Heart left ventricle (tissue), 13 donors: Measurements from ENCODE around the gene RUNX3.

Experiments
- POLR2A ChIP-seq, 2 donors: fragments of 450-650 bp; IDR thresholded peaks; one replicate each; pipeline ENCODE4 v1.6.1; 2017; ENCODE audit warnings: antibody characterized with exemption in 2 of 2, mild to moderate bottlenecking in 2 of 2, moderate library complexity in 2 of 2
- TF ChIP-seq, protein P1 (sequence below), 12 donors: fragments of 200-600 bp; sonication (generic) in 4 of 12; IDR thresholded peaks; one replicate each; pipeline versions ENCODE4 v1.5.0 to v1.8.0; 2018 to 2022; ENCODE audit warnings: antibody characterized with exemption in 12 of 12, mild to moderate bottlenecking in 5 of 12
- donor health status: ischemic (EF 13 %, LVEDD 7.1; RV severe dilation, severe dysfunction).
- donor health status: DM: no; HTN: yes; CAD: no.
- donor health status: DM: no; HTN: no; CAD: no.
- donor health status: ischemic (EF 25% LVEDD 6.9; RV normal size, moderate dysfunction).
- donor health status: ischemic (EF 25% LVEDD 5.7; RV mildly dilated, moderate dysfunction).
- donor health status: ischemic (EF 35%, LVEDD 5.7; RV mildly dilated, moderate dysfunction).
- donor health status: nonischemic (EF 11% LVEDD 7.7; RV severe dilation, severe dysfunction).
- donor health status: DM: yes; HTN: yes; CAD: no.
- donor health status: PGD.
- donor health status: ischemic (EF 29% LVEDD 5.4; RV normal size, mild dysfunction).
- donor health status: nonischemic (EF 23%, LVEDD 6.1; RV moderate dilation, normal function).

DNA sequence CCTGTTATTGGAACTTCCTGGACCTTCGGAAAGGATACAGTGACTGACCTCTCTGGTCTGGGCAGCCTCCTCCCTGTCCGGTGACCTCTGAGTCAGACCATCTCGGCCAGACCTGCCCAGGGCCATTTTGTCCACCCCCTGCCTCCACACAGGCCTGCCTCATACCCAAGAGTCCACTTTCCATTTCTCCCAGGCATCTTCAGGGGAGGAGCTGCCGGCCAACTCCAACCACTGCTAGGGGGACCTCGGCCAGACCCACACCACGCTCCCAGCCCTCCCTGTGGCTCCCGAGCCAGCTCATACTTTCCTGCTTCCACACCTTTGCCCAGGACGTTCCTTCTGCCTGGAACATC lies 29.5 kb upstream of the RUNX3 start:
- TF ChIP-seq, protein P1, sequence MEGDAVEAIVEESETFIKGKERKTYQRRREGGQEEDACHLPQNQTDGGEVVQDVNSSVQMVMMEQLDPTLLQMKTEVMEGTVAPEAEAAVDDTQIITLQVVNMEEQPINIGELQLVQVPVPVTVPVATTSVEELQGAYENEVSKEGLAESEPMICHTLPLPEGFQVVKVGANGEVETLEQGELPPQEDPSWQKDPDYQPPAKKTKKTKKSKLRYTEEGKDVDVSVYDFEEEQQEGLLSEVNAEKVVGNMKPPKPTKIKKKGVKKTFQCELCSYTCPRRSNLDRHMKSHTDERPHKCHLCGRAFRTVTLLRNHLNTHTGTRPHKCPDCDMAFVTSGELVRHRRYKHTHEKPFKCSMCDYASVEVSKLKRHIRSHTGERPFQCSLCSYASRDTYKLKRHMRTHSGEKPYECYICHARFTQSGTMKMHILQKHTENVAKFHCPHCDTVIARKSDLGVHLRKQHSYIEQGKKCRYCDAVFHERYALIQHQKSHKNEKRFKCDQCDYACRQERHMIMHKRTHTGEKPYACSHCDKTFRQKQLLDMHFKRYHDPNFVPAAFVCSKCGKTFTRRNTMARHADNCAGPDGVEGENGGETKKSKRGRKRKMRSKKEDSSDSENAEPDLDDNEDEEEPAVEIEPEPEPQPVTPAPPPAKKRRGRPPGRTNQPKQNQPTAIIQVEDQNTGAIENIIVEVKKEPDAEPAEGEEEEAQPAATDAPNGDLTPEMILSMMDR (IDR thresholded peaks at IDR 0.05) = no peak
- no peak for TF ChIP-seq POLR2A (IDR thresholded peaks at IDR 0.05)
